ENCODE measurements around the gene CCNY.
A peak's percentile ranks its signal among the peaks of the same experiment; 100 is the strongest.
"Not testable (repeated sequence)": the region's sequence is repeated elsewhere in the genome, so short reads cannot be mapped to it uniquely, and the experiment has no call there.

Gene CCNY

GRCh38 chr10:35493196-35494118, 157.1 kb downstream of the CCNY start:
- DNase-seq, result no peak

DNA sequence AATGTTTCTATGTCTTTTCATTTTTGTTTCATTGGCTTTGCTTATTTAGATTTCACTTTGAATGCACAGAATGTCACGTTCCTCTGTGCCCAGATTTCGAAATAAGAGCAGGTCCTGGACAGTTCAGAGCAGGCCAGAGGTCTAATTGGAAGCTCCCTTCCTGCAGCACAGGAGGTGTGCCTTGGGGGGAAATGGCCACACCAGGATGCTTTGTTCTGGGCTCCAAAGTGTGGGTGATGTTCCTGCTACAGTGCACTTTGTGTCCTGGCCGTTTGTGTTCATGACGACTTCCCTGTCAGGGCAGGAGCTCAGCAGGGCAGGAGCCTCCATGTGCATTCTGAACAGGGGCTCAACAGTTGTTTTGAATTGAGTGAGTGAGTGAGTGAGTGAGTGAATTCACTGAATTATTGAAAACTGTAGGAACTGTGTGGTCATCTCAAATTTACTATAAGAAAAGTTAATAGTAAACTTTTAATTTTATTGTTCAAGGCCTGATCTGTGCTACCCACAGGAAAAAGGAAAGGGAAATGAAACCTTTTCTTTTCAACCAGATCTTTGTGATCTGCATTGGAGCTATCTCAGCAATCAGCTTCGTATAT, 159.3 kb downstream of the CCNY start:
- peak; percentile 21 for DNase-seq

- no peak for DNase-seq
Measured at GRCh38 chr10:35497909-35498308, 161.6 kb downstream of the CCNY start.

- DNase-seq, result no peak
Measured at GRCh38 chr10:35498693-35499092, 162.4 kb downstream of the CCNY start.

- DNase-seq, result no peak
Measured at GRCh38 chr10:35501923-35502322, 165.6 kb downstream of the CCNY start.

DNA sequence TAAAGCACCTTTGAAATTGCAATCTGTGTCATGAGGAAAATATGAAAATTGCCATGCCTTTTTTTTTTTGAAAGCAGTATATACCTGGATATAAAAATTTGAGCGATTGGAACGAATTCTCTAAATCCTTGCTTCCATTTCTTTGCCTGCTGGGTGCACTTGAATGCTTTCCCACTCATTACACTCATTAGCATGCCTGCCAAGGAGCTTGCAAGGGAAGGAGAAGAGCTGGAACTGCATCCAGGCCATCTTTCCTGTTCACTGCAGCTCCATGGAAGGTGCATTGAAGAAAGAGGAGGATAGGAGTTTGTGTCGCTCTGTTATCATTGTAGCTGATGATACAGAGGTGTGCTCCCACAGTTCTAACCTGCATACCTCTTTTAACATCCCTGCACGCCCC, 166.4 kb downstream of the CCNY start:
- no peak for DNase-seq

- DNase-seq, result peak; percentile 21
Measured at GRCh38 chr10:35503578-35503977, 167.3 kb downstream of the CCNY start.

DNA sequence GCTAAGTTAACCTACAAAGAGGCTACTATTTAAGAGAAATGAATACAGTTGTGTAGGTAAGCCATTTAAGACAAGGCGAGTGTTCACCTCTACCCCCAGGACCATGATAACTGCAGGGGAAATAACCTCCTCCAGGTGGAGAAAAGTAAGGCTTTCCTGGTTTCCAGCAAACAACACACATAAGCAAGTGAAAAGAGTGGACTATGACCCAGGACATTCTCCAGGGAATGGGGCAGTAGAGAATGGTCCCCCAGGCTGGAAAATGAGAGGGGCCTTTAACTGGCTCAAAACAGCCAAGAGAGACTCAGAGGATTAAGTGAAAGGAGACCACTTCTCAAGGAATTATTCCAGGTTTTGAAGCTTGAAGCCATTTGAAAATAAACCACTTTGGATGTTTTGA, 167.8 kb downstream of the CCNY start:
- DNase-seq, result no peak

DNA sequence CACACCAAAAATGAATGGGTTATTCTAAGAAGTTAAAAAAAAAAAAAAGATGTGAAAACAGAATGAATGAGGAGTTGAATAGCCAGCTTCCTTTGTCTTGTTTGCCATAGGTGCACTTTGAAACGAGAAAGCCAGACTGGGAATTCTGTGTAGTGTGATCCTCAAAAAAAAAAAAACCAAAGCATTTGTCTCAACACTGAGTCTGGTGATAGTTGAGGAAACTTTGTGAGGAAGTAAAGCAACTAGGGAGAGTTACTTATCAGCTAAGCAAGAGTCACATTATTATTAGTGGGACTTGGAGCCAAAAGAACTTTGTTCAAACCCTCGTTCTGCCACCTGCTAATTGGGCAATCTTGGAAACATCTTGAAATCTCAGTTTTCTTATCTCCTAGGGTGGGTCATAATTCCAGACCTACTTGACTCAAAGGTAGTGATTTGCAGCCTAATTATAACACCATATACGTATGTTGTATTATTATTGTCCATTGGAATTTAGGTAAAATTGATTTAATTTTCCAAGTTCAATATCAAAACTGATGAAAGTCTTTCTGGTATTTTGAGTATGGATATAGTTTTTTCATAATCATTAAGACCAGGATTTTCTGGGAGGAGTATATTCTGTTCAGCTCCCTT, 169.0 kb downstream of the CCNY start:
- no peak for DNase-seq

GRCh38 chr10:35506741-35507140, 170.4 kb downstream of the CCNY start:
- no peak for DNase-seq

DNA sequence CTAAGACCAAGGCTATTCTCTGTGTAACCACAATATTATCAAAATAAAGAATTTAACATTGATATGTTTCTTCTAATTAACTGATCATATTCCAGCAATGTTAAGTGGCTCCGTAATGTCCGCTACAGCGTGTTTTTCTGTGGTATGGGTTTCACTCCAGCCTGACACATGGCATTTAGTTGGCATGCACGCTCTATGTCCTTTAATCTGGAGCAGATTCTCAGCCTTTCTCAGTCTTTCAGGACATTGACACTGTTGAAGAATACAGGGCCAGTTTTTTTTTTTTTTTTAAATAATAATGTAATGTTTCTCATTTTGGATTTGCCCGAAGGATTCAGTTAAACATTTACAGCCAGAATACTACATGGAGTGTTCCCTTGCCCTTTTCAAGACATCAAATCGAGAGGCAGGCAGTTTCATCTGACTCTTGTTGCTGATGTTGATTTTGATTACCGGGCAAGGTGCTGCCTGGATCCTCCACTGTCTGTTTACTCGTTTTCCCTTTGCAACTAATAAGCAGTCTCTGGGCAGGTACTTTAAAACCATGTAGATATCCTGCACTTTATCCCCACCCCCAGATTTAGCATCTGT, 171.3 kb downstream of the CCNY start:
- DNase-seq, result no peak

DNA sequence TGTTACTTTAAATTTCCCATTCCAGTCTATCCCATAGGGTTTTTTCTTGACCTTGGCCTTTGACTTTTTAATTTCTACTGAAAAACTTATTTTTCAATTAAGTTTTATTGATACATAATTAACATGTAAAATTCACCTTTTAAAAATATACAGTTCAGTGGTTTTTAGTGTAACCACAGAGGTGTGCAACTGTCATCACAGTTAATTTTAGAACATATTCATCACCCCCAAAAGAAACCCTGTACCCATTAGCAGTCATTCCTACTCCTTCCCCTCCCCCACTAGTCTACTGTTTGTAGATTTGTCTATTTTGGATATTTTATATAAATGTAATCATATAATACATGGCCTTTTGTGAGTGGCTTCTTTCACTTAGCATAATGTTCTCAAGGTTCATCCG, 172.3 kb downstream of the CCNY start:
- DNase-seq, result no peak

DNA sequence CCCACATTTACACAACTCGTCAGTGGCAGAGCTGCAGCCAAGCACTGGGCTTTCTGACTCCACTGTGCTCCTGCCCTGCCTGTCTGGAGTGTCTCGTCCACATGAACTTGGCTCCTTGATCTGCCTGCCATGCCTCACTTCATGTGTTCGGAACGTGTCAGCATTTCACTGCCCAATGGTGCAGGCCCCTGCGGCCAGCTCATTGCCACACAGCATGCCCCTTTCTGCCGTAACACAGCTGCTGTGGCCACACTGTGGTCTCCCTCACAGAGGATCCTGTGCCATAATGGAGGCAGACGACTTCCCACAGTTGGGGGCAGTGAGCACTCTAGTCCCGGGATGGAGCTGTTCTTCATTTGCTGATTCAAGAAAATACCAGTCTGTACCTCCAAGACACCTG, 174.6 kb downstream of the CCNY start:
- DNase-seq, result no peak

DNA sequence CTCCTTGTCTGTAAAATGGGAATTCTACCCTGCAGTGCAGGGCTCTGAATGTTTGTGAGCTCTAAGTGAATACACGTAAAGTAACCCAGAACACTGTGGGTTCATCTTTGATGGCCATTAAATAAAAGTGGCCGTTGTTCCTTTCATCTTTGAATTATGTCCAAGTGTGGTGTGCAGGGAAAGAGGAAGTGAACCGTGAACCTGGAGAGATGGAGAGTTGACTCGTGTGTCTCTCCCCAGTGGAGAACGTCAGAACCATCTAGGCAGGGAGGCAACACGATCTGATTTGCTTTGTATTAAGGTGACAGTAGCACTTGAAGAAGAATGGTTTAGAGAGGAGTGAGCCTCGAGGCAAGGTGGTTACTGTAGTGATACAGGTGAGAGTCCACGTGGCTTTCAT, 175.3 kb downstream of the CCNY start:
- peak; percentile 22 for DNase-seq

DNA sequence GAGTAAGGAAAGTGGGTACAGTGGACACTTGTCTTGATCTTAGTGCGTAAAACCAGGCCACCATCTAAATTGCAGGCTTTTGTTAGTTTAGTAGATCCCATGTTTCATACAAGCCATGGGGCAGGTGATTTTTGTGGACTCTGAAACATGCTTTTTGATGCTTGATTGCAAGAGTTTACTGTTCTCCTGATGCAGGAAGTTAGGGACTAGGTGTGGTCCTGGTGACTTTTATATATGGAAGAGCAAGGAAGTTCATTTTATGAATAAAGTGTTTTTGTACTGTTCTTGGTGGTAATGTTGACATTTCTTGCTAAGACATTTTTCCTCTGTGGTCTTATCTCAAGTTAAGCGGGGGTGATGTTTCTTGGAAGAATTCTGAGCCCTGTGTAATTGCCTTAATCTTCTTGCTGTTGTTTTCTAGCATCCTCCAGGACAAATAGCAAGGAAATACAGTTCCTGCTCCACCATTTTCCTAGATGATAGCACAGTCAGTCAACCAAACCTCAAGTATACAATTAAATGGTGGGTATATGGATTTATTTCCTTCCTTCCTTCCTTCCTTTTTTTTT, 179.9 kb downstream of the CCNY start:
- no peak for DNase-seq

DNA sequence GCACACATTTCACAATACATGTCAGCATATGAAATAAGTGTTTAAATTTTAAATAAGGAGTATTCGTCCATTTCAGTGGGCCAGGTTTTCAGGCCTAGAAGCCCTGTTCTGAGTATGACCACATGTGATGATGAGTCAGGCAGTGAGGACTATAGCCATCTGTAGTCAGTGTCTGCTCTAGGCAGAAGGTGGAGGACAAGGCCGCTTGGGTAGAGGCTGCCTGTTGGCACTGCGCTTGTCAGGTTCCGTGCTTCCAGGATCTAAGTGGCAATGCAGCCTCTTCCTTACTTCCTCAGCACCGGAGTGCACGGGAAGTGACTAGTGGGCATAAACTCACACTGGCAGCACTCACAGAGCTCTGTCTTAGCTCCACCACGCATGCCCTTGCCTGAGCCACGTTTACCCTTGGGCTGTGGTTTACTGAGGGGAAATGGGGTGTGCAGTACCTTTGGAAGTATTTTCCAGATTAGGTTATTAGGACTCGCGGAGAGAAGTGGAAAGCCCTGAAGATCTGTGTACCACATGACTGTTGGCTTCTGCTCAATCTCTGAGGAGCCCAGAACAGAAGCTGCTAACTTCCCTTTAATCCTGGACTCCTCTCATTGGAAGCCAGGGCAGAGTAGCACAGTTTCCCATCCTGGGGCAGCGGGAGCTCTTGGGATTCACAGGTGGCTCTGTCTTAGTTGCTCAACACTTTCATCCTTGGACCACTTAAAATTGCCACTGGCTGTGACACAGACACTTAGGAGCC, 181.3 kb downstream of the CCNY start:
- no peak for DNase-seq

DNA sequence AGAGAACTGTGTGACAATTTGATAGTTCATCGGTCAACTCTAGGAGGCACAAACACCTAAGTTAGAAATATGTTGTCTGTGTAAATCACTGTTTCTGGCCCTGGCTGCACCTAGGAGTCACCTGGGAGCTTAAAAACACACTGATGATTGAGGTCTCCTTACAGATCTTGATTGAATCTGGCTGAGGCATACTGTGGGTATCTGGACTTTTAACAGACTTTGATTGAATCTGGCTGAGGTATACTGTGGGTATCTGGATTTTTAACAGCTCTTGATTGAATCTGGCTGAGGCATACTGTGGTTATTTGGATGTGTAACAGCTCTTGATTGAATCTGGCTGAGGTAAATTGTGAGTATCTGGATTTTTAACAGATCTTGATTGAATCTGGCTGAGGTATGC, 181.9 kb downstream of the CCNY start:
- DNase-seq, result not testable (repeated sequence)

DNA sequence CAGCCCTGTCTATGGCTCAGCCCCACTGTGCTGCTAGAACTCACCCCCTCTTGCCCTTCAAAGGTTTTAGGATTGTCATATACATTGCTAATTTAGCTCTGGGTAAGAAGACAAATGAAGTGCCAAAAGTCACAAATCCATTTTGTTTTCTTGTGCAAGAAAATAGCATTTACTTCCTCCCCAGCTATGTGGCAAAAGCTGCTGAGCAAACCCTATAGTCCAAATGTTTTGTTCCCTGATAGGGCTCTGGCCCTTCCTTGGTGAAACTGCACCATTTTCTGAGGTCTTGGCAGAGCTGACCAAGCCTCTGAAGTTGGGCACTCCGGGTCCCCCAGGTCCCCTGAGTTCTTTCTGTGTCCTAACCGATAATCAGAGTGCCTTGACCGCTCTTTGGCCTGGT, 184.7 kb downstream of the CCNY start:
- DNase-seq, result no peak

- no peak for DNase-seq
Measured at GRCh38 chr10:35523670-35524225, 187.4 kb downstream of the CCNY start.

DNA sequence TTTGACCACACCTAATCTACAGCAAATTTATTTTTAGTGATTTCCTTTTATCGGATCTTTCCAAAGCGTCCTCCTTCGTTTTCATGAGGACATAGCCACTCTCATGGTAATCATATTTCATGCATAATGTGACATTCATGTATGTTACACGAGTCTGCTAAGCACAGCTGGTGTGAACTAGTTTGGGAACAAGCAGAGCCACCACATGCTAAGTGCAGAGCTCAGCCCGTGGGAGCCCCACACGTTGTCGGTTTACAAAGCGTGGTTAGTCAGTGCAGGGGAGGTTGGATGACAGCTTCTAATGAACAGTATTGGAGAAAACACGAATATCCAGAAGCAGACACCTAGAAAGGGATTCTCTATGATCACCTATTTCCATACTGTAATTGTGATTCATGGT, 190.4 kb downstream of the CCNY start:
- DNase-seq, result no peak

DNA sequence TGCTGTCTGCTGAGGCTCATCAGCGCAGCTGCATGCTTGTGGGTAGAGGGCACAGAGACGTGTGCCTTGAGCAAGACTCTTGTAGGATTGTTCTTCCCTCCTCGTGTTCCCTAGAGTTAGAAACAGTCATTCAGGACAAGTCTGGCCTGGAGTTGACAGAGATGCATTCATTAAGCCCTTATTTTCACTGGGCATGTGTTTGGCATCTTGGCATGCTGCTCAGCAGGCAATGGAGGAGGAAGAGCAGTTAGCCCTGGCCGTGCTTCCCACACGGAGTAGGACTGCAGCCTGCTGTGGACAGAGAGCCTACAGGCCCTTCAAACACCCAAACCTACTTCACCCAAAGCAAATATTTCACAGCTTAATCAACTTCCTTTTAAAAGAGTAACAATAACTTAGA, 195.8 kb downstream of the CCNY start:
- no peak for DNase-seq

DNA sequence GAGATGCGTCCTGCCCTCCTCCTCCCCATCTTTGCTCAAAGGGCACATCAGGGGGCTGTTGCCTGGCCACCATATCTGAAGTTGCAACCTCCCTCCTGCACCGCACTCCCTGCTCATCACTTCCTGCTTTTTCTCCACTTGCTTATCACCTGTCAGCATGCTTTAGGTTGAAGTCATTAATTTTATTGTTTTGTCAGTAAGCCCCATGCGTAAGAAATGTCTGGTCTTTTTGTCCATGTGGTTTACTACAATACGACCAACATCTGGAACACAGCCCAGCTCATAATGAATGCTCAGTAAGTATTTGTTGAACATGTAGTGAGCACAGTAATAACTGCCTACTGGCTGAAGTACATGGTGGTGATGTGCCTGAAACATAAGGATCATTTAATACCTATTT, 197.3 kb downstream of the CCNY start:
- DNase-seq, result peak; percentile 65
